Activated CD4-positive, alpha-beta T cell treated with anti-CD3 and anti-CD28 coated beads for 4 hours (primary cell): ENCODE results near the gene CCDC92.
A peak's percentile ranks its signal among the peaks of the same experiment; 100 is the strongest.
"Not testable (repeated sequence)": the region's sequence is repeated elsewhere in the genome, so short reads cannot be mapped to it uniquely, and the experiment has no call there.

Experiments
- DNase-seq, 2 donors: peaks; one replicate each; pipeline ENCODE4 v3.0.0-alpha.2; 2020

The CCDC92 gene

GRCh38 chr12:123935956-123936355 is 36.7 kb downstream of the CCDC92 start:
- DNase-seq: no peak

GRCh38 chr12:123934829-123935228 is 37.8 kb downstream of the CCDC92 start:
- DNase-seq: no peak

DNA sequence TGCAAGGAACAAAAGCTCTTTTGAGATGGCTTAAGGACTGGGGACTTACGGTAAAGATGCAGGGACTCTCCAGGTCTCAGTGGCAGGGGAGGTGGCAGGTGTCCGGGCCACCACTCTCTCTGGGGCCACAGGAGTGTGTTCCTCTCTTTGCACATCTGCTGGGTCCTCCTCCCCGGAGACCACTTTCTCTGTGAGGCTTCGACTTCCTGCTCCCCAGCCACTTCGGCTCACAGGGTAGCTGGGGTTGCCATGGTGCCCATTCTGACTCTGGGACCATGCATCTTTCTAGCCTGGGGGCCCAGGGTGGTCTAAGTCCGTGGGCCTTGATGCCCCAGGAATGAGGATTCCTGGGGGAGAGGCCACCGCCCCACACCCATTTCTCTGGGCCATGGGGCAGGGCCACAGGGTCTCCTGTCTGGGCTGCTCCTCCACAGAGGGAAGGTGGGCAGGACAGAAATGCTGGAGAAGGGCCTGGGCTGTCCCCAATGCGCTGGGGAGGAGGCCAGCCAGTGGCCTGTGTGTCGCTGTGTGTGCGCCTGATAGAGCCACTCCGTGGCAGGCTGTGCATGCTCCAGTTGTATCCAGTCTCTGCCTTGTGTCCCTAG is 38.5 kb downstream of the CCDC92 start:
- no peak for DNase-seq

- no peak for DNase-seq
Observed at GRCh38 chr12:123933214-123933613, 39.4 kb downstream of the CCDC92 start.

DNA sequence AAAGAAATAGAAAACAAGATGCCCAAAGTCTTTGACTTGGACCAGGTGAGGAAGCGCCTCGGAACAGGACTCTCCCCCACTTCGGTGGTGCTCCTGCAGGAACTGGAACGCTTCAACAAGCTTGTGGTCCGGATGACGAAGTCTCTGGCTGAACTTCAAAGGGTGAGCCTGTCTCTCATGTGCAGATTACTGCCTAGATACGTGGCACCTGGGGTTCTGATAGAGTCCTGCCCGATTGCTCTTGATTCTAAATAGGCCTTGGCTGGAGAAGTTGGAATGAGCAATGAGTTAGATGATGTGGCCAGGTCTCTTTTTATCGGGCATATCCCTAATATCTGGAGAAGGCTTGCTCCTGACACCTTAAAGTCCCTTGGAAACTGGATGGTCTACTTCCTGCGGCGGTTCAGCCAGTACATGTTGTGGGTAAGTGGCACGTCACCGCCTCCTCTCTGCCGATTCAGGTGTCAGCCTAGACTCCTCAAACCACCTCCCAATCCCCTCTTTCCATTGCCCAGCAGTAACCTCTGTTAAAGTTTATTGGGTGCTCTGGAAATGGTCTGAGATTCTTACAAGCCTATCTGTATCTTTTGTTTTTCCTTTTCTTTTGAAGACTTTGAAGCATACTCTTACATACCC is 40.8 kb downstream of the CCDC92 start:
- DNase-seq: peak; percentile 33 to 40

DNA sequence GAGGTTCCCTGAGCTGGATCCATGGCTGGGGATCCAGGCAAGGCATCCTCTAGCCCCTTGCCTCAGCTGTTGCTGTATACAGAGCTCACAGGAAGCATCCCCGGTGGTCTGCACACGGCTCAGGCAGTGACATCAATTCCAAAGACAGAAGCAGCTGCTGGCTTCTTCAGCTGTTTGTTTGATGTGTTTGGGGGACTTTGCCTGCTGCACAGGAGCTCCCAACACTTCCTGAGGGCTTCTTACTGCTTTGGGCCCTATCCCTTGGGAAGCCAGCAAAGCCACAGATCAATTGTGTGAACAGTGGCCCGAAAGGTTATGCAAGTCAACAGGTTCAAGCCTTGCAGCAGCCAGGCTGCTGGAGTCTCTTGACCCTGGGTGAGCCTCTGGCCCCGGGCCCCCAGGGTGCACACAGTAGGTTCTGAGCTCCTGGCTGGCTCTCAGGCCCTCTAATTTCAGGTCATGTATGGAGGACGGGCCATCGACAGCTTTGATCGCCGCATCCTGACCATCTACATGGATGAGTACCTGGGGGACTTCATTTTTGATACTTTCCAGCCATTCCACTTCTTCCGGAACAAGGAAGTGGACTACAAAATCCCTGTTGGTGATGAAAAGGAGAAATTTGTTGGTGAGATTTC is 42.6 kb downstream of the CCDC92 start:
- DNase-seq: no peak

- no peak for DNase-seq
Observed at GRCh38 chr12:123928897-123929296, 43.7 kb downstream of the CCDC92 start.

DNA sequence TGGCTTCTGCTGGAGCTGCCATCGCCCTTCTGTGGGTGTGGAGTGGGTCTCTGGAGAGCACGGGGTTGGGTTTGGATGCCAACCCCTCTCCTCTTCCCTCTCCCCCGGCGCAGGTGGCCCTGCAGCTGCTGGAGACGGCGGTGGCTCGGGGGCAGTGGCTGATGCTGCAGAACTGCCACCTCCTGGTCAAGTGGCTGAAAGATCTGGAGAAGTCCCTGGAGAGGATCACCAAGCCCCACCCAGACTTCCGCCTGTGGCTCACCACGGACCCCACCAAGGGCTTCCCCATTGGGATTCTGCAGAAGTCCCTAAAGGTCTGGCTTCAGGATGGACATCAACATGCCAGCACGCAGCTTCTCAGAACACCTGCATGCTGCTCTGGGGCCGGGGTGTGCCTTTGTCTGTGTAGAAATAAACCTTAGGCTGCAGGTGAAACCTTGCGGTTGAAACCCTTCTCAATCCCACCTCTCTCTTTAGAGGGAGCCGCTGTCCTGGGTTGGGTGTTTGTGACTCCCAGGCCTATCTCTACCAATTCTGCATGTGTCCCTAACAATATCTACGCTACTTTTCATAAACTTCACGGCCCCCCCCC is 44.3 kb downstream of the CCDC92 start:
- no peak for DNase-seq

GRCh38 chr12:123924539-123924938 is 48.1 kb downstream of the CCDC92 start:
- no peak for DNase-seq

- no peak for DNase-seq
Observed at GRCh38 chr12:123923927-123924326, 48.7 kb downstream of the CCDC92 start.

DNA sequence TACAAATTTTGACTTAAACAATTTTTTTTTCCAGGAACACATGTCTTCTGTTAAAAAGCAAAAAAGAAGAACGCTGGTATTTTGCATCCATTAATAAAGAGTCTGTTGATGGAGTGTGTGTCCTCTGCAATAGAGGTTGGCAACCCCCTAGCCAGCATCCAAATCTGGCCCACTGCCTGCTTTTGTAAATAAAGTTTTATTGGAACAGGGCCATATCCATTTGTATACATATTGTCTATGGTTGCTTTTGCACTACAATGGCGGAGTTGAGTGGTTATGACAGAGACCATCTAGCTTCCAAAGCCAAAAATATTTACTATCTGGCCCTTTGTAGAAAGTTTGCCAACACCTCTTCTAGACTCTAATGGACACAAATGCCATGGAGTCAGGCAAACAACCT is 49.6 kb downstream of the CCDC92 start:
- DNase-seq: no peak

- no peak for DNase-seq
Observed at GRCh38 chr12:123919980-123920360, 52.7 kb downstream of the CCDC92 start.

DNA sequence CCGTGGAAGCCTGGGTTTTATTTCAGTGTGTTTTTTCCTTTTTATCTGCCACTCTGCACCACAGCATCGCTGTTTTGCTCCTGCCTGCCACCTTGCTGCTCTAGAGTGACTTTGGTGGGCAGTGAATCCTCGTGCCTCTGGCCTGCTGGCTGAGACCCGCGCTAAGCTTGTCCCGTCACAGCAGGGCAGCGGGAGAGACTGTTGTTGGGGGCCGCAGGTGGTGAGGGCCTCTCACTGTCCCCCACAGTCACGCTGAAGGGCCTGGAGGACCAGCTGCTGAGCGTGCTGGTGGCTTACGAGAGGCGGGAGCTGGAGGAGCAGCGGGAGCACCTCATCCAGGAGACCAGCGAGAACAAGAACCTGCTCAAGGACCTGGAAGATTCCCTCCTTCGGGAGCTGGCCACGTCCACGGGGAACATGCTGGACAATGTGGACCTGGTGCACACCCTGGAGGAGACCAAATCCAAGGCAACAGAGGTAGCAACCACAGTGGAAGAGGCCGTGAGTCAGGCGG is 55.2 kb downstream of the CCDC92 start:
- DNase-seq: no peak

- peak; percentile 52 to 67 for DNase-seq
Observed at GRCh38 chr12:123916729-123917128, 55.9 kb downstream of the CCDC92 start.

GRCh38 chr12:123914726-123915333 is 57.8 kb downstream of the CCDC92 start:
- no peak for DNase-seq

GRCh38 chr12:123912415-123913380 is 59.9 kb downstream of the CCDC92 start:
- DNase-seq: no peak

GRCh38 chr12:123911672-123912409 is 60.8 kb downstream of the CCDC92 start:
- DNase-seq: not testable (repeated sequence)

DNA sequence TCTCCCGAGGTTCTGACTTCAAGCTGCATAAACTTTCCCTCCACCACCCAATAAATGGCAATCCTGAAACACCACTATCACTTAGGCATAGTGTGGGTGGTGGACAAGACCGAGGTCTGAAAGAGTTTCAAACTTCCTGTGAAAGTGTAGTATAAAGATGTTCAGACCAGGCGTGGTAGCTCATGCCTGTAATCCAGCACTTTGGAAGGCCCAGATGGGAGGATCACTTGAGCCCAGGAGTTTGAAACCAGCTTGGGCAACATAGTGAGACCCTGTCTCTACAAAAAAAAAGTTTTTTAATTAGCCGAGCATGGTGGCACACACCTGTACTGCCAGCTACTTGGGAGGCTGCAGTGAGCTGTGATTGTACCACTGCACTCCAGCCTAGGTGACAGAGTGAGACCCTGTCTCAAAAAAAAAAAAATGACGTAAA is 61.9 kb downstream of the CCDC92 start:
- no peak for DNase-seq

DNA sequence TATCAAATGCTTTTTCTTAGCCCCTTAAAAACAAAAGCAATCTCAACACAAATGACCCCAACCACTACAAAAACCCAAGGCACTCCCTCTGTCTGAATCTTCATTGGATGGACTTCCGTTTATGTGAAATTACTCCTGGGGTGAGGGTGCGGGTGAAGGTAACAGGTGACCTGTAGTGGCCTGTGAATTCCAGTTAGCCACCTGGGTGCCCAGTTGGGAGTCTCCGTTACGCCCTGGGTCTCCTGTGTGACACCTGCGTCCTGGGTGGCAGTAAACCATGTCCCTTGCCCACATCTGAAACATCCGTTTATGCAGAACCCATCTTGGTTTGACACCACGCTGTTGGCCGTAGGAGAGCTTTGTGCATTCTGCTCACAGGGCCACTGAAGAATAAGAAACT is 62.6 kb downstream of the CCDC92 start:
- no peak for DNase-seq

DNA sequence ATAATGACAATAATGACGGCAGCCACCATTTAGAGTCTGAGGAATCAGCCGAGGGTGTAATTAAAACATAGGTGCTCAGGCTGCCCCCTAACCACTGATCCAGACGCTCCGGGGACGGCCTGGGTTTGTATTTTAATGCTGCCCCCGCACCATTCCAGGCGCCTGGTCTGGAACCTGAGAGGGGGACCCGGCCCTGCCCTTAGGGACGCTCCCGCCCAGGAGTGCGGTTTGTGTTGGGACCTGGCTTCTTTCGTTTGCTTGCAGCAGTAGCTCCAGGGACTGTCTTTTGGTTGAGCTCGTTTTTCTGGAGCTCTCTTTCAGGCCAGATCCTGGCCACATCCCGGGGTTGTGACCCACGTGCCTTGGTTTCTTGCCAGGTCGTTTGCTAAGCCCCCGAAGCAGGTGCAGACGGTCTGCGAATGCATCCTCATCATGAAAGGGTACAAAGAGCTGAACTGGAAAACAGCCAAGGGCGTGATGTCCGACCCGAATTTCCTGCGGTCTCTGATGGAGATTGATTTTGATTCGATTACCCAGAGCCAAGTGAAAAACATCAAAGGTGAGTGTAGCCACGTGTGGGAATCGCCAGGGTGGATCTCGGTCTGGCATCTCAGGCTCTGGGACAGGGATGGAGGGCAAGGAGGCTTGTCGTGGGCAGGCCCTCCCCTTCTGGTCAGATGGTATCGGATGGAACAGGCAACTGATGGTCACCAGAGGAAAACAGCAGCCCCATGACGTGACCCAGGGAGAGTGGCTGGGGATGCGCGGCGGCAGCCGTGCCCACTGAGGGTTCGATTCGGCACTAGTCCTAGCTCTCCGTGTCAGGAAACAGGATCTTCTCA is 63.5 kb downstream of the CCDC92 start:
- DNase-seq: no peak
